HCT116 (cell line): ENCODE results near the gene MGME1. TPM values are rescaled to one million over a fixed set of nuclear protein-coding genes. Genes with fewer than 3 reads are reported as not detected.

Experiments used
- ATAC-seq: fragments of 200-7000 bp; cut with Tn5 transposase; 2 replicates; pipeline ENCODE4 v1.9.1; 2020; ENCODE audit warnings: mild to moderate bottlenecking, moderate library complexity
- BruUV-seq: library from RNA; stranded (reverse); fragments of 400-500 nt; replicated peaks from 2 replicates; lab custom pipeline; 2021; lab: Mats Ljungman, UMichigan
- CTCF ChIA-PET: fragments of 300-600 bp; sonication (Branson Sonifier 250); formaldehyde crosslinking; loops from one replicate; lab custom pipeline; 2021; ENCODE audit warnings: antibody characterized with exemption; lab: Charles Lee
- POLR2A ChIA-PET: fragments of 300-600, 350-600 bp; sonication (Branson Sonifier 250); formaldehyde crosslinking; loops from one replicate; lab custom pipeline; 2021; ENCODE audit warnings: antibody characterized with exemption; lab: Charles Lee
- RAD21 ChIA-PET, 2 experiments: fragments of 300-600 bp; sonication (Branson Sonifier 250); formaldehyde crosslinking; loops; one replicate each; lab custom pipeline; 2023; ENCODE audit warnings: low total read pairs in 2 of 2; ENCODE audit not compliant: uncharacterized antibody in 2 of 2, unreplicated experiment in 2 of 2, low non-redundant PET in 1 of 2; lab: Charles Lee
- DNase-seq: peaks from one replicate; pipeline ENCODE4 v3.0.0-alpha.2; 2010; ENCODE audit warnings: low read depth, low spot score
- H2AFZ ChIP-seq: fragments of 200-600 bp; shearing (Covaris generic), sonication (generic); 2 replicates; pipeline ENCODE4 v1.6.1; 2017; ENCODE audit warnings: low read depth, mixed run types, mixed read lengths, antibody characterized with exemption, low read length; ENCODE audit not compliant: poor library complexity, severe bottlenecking
- H3K27ac ChIP-seq: 2 replicates; pipeline ENCODE4 v1.5.1; 2012; ENCODE audit warnings: low read depth, low read length
- H3K27me3 ChIP-seq: fragments of 200-600 bp; sonication (generic); 2 replicates; pipeline ENCODE4 v1.6.1; 2016; ENCODE audit warnings: mixed run types, low read length, mixed read lengths; ENCODE audit not compliant: insufficient read depth
- H3K36me3 ChIP-seq, 2 experiments: fragments of 200-500 bp in 1 of 2; fragments of 200-600 bp in 1 of 2; sonication (Bioruptor generic) in 1 of 2; sonication (generic) in 1 of 2; 2 replicates each; pipeline versions ENCODE4 v1.5.1 to v1.6.1; 2014 to 2016; ENCODE audit warnings: low read length in 2 of 2, inconsistent platforms in 1 of 2, mixed read lengths in 1 of 2, mixed run types in 1 of 2; ENCODE audit not compliant: insufficient read depth in 2 of 2, control insufficient read depth in 1 of 2
- H3K4me1 ChIP-seq, 2 experiments: fragments of 200-600 bp in 1 of 2; sonication (generic) in 1 of 2; 2 replicates each; pipeline versions ENCODE4 v1.5.1 to v1.6.1; 2012 to 2017; ENCODE audit warnings: low read length in 2 of 2, inconsistent platforms in 1 of 2, mild to moderate bottlenecking in 1 of 2, mixed read lengths in 1 of 2, mixed run types in 1 of 2, moderate library complexity in 1 of 2; ENCODE audit not compliant: insufficient read depth in 2 of 2, control insufficient read depth in 1 of 2
- H3K4me2 ChIP-seq: fragments of 200-600 bp; sonication (generic); 2 replicates; pipeline ENCODE4 v1.6.1; 2017; ENCODE audit warnings: mixed run types, low read length, mixed read lengths
- H3K4me3 ChIP-seq, 2 experiments: fragments of 200-600 bp in 1 of 2; sonication (generic) in 1 of 2; replicated peaks in 1 of 2; 2 replicates each; pipeline ENCODE4 v1.5.1; 2011 to 2016; ENCODE audit warnings: low read length in 2 of 2, control low read depth in 1 of 2, low read depth in 1 of 2, mild to moderate bottlenecking in 1 of 2, mixed read lengths in 1 of 2, mixed run types in 1 of 2
- H3K79me2 ChIP-seq: fragments of 200-600 bp; sonication (generic); 2 replicates; pipeline ENCODE4 v1.6.1; 2017; ENCODE audit warnings: mild to moderate bottlenecking, mixed run types, low read length, moderate library complexity, mixed read lengths; ENCODE audit not compliant: insufficient read depth
- H3K9ac ChIP-seq: fragments of 200-600 bp; sonication (generic); 2 replicates; pipeline ENCODE4 v1.6.1; 2016; ENCODE audit warnings: low read length, mixed read lengths
- H3K9me2 ChIP-seq: fragments of 200-600 bp; sonication (generic), shearing (Covaris generic); 2 replicates; pipeline ENCODE4 v1.6.1; 2017; ENCODE audit warnings: mixed run types, mild to moderate bottlenecking, moderate library complexity; ENCODE audit not compliant: insufficient read depth
- H3K9me3 ChIP-seq, 2 experiments: fragments of 200-500 bp in 1 of 2; fragments of 200-600 bp in 1 of 2; sonication (Bioruptor generic) in 1 of 2; sonication (generic) in 1 of 2; 2 replicates each; pipeline ENCODE4 v1.6.1; 2014 to 2017; ENCODE audit warnings: low read length in 2 of 2, mixed read lengths in 2 of 2, inconsistent platforms in 1 of 2, low read depth in 1 of 2, mild to moderate bottlenecking in 1 of 2, mixed run types in 1 of 2, moderate library complexity in 1 of 2; ENCODE audit not compliant: control insufficient read depth in 1 of 2, insufficient read depth in 1 of 2
- H4K20me1 ChIP-seq: fragments of 200-600 bp; sonication (generic), shearing (Covaris generic); 2 replicates; pipeline ENCODE4 v1.6.1; 2017; ENCODE audit warnings: mixed run types, mild to moderate bottlenecking, moderate library complexity; ENCODE audit not compliant: insufficient read depth
- CBX3 ChIP-seq: IDR thresholded peaks from 2 replicates; pipeline ENCODE4 v1.6.1; 2012; ENCODE audit warnings: low read depth
- FOSL1 ChIP-seq: IDR thresholded peaks from 2 replicates; pipeline ENCODE4 v1.6.1; 2012; ENCODE audit warnings: low read depth
- TCF7L2 ChIP-seq: IDR thresholded peaks from 2 replicates; pipeline ENCODE4 v1.7.0; 2011; ENCODE audit warnings: borderline replicate concordance, inconsistent platforms; ENCODE audit not compliant: insufficient read depth, insufficient read length; ENCODE audit errors: extremely low read depth
- YY1 ChIP-seq: IDR thresholded peaks from 2 replicates; pipeline ENCODE4 v1.6.1; 2011; ENCODE audit warnings: low read length, low read depth, moderate library complexity, mild to moderate bottlenecking; ENCODE audit not compliant: insufficient replicate concordance; ENCODE audit errors: extremely low read depth
- ZFX ChIP-seq: fragments of 450-650 bp; IDR thresholded peaks from 2 replicates; pipeline ENCODE4 v1.6.1; 2017
- intact Hi-C: fragments of 100-400 bp; cut with micrococcal nuclease; formaldehyde crosslinking; loops from 2 replicates; pipeline ENCODE4 v1.10.0; 2022
- total RNA-seq: library from RNA; stranded (reverse); gene quantifications from one replicate; pipeline ENCODE4 v1.2.1, GENCODE V29; 2021; ENCODE audit not compliant: unreplicated experiment
- TF ChIP-seq, protein P1 (sequence below): IDR thresholded peaks from 2 replicates; pipeline ENCODE4 v1.6.1; 2012

Gene MGME1
- total RNA-seq, 1 experiment from 2014 or later: 37.1 TPM

GRCh38 chr20:17967521-17968365 is 1.1 kb upstream of the MGME1 start:
- intact Hi-C loops: loop anchor here (10.0 kb wide), 1 partner anchor 307 kb away; no protein-coding TSS in a partner anchor

DNA sequence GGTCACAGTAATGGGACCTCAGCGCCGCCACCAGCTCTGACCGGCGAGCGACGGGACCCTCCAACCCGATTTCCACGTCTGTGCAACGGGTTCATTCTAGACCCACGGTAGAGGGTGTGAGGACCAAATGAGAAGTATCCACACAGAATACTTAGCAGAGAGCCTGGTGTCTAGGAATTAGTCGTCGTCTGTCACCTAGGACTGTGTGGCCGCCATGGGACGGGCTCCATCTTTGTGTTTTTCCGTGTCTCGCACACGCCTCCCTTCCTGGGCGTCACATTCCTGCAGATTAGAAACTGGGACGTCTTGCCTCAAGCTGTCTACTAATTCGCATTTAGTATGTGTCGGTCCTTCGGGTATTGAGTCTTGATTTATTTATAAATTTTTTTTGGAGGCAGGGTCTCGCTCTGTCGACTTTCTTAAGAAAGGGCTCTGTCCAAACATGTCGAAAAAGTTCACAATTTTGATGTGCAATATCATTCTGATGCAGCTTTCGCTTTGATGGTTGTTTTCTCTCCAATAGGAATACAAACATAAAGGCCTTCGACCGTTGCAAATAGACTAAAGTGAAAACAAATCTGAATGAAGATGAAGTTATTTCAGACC is 563 bp downstream of the MGME1 start:
- H3K79me2 ChIP-seq: peaks cover 97% of the 10 kb centered on the region
- intact Hi-C loops: loop anchor here (10.0 kb wide), 1 partner anchor 305 kb away; no protein-coding TSS in a partner anchor
- ATAC-seq (peak; percentile 45), DNase-seq (no peak)
- CTCF ChIA-PET: no interaction called here
- peak overlapping the region; percentile 99 for H3K27ac ChIP-seq
- POLR2A ChIA-PET: no interaction called here
- H3K9ac ChIP-seq: peak overlapping the region; percentile 99
- no peaks in the 10 kb centered on the region for H3K9me2 ChIP-seq
- H4K20me1 ChIP-seq: peaks cover 15% of the 10 kb centered on the region; the same call in 1 of the 2 replicates
- no TSS peak for BruUV-seq
- H2AFZ ChIP-seq: no peak overlapping the region
- TF ChIP-seq FOSL1 (no peak), CBX3 (no peak), YY1 (peak; percentile 38)
- H3K4me2 ChIP-seq: peak overlapping the region; percentile 88
- no peaks in the 10 kb centered on the region for H3K9me3 ChIP-seq
- H3K4me1 ChIP-seq: peaks cover 26 to 50% of the 10 kb centered on the region in 2 experiments
- H3K4me3 ChIP-seq: peak overlapping the region; percentile 75 to 86
- RAD21 ChIA-PET: no interaction called here
- H3K27me3 ChIP-seq: no peaks in the 10 kb centered on the region
- H3K36me3 ChIP-seq: peaks cover 3 to 44% of the 10 kb centered on the region in 2 experiments; a peak in 3 of 4 replicates

More at GRCh38 chr20:17967521-17968365, 1.1 kb upstream of the MGME1 start:
- Histone ChIP-seq H3K4me1 (peaks cover 27 to 67% of the 10 kb centered on the region in 2 experiments), H3K4me2 (peak overlapping the region; percentile 88), H3K27me3 (no peaks in the 10 kb centered on the region), H3K36me3 (peaks cover 3 to 48% of the 10 kb centered on the region in 2 experiments), H3K9ac (peak overlapping the region; percentile 99), H2AFZ (no peak overlapping the region), H3K79me2 (peaks cover 97% of the 10 kb centered on the region), H3K9me2 (no peaks in the 10 kb centered on the region), H3K9me3 (no peaks in the 10 kb centered on the region), H3K27ac (peak overlapping the region; percentile 99), H3K4me3 (peak overlapping the region; percentile 75 to 86), H4K20me1 (peaks cover 24% of the 10 kb centered on the region; the same call in 1 of the 2 replicates)
- BruUV-seq: TSS peak; percentile 46
- DNase-seq (no peak), ATAC-seq (peak; percentile 11)
- TF ChIP-seq TCF7L2: no peak
- TF ChIP-seq, protein P1, sequence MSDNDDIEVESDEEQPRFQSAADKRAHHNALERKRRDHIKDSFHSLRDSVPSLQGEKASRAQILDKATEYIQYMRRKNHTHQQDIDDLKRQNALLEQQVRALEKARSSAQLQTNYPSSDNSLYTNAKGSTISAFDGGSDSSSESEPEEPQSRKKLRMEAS: 0 out of 2 replicates have a peak, but pooled peaks have one; percentile 25
- no peak for TF ChIP-seq ZFX
- ChIA-PET CTCF (interaction anchor here (0.9 to 1.4 kb wide), 2 partner anchors 286 to 308 kb away, joined by 5 to 6 read pairs; no protein-coding TSS in a partner anchor), POLR2A (interaction anchor here (0.8 to 2.4 kb wide), 3 partner anchors 9 to 204 kb away, joined by 3 to 7 read pairs (median 4); no protein-coding TSS in a partner anchor), RAD21 (no interaction called here)
